Gastroesophageal sphincter (tissue), 3 donors: ENCODE results near the gene SLC24A3.

Source experiments
- EP300 ChIP-seq: sonication (generic); formaldehyde crosslinking; IDR thresholded peaks from one replicate; pipeline ENCODE4 v1.6.1; 2017; ENCODE audit warnings: antibody characterized with exemption, mild to moderate bottlenecking
- POLR2A ChIP-seq, 2 donors: fragments of 450-650 bp; IDR thresholded peaks; one replicate each; pipeline ENCODE4 v1.6.1; 2017; ENCODE audit warnings: antibody characterized with exemption in 2 of 2, mild to moderate bottlenecking in 2 of 2, moderate library complexity in 1 of 2
- POLR2AphosphoS5 ChIP-seq: sonication (generic); formaldehyde crosslinking; IDR thresholded peaks from one replicate; pipeline ENCODE4 v1.6.1; 2017; ENCODE audit warnings: antibody characterized with exemption
- TF ChIP-seq, protein P1 (sequence below), 4 experiments: fragments of 200-600 bp in 2 of 4; fragments of 450-650 bp in 2 of 4; sonication (generic) in 1 of 4; IDR thresholded peaks; one replicate each; pipeline ENCODE4 v1.5.1; 2017 to 2019; ENCODE audit warnings: antibody characterized with exemption in 4 of 4, mild to moderate bottlenecking in 2 of 4, moderate library complexity in 2 of 4

DNA sequence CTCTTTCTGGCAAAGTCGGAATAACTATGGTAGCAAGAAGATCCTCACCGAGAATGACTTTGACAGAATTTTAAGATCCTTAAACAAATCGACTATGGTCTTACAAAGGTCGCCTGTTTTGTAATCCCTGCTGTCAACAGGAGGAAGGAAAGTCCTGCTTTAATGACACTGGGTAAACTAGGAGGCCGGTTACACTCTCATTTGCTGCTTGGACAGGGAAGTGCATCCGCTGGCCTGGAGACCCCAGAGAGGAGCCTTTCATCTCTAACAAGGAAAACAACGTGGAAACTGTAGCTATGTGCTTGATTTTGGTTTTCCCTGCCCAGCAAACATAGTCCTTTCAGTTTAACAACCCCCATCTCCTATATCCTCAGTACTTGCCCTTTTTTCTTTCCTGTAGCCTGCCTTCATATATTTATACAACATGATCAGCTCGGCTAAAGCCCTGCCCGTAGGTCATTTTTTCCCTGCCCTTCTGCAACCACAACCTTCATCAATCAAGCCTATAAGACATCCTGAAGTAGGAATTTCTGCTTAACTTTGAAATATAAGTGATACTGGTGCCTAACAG is 448.5 kb downstream of the SLC24A3 start:
- TF ChIP-seq, protein P1, sequence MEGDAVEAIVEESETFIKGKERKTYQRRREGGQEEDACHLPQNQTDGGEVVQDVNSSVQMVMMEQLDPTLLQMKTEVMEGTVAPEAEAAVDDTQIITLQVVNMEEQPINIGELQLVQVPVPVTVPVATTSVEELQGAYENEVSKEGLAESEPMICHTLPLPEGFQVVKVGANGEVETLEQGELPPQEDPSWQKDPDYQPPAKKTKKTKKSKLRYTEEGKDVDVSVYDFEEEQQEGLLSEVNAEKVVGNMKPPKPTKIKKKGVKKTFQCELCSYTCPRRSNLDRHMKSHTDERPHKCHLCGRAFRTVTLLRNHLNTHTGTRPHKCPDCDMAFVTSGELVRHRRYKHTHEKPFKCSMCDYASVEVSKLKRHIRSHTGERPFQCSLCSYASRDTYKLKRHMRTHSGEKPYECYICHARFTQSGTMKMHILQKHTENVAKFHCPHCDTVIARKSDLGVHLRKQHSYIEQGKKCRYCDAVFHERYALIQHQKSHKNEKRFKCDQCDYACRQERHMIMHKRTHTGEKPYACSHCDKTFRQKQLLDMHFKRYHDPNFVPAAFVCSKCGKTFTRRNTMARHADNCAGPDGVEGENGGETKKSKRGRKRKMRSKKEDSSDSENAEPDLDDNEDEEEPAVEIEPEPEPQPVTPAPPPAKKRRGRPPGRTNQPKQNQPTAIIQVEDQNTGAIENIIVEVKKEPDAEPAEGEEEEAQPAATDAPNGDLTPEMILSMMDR (IDR thresholded peaks at IDR 0.05) = no peak
- TF ChIP-seq POLR2A (IDR thresholded peaks at IDR 0.05) (no peak), POLR2AphosphoS5 (no peak), EP300 (no peak)
